ENCODE data around the gene IFNAR1. TPM values are rescaled to one million over a fixed set of nuclear protein-coding genes. Genes with fewer than 3 reads are reported as not detected.
"Not testable (repeated sequence)": the region's sequence is repeated elsewhere in the genome, so short reads cannot be mapped to it uniquely, and the experiment has no call there.

IFNAR1 gene
- polyA plus RNA-seq, 3 donors: 37.1 to 40.0 (median 39.2) TPM

DNA sequence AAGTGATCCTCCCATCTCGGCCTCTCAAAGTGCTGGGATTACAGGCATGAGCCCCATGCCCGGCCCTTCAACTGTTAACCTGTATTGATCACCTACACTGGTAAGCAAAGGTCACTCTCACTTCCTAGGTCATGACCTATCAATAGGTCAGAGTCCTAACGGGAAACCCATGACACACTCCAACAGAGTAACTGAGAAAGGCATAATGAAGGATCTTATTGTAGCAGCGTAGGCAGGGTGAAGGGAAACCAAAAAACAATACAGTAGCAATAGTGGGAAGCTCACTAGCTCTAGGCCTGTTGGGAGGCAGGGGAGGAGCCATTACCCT lies 19.5 kb upstream of the IFNAR1 start:
- no peak for DNase-seq (ENCODE audit: low read depth in 3 of 3, low spot score in 2 of 3)

DNA sequence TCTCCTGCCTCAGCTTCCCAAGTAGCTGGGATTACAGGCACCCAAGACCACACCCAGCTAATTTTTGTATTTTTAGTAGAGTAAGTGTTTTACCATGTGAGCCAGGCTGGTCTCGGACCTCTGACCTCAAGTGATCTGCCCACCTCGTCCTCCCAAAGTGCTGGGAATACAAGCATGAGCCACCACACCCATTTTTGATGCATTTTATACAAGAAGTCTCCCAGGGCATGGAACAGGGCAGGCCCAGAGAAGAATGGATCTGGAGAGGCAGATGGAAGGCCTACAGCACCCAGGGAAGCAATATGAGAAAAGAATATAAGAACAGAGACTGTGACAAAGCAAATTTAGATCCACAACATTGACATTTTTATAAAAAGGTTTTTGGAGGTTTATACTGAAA lies 18.8 kb upstream of the IFNAR1 start:
- DNase-seq (ENCODE audit: low read depth in 3 of 3, low spot score in 2 of 3): no peak

DNA sequence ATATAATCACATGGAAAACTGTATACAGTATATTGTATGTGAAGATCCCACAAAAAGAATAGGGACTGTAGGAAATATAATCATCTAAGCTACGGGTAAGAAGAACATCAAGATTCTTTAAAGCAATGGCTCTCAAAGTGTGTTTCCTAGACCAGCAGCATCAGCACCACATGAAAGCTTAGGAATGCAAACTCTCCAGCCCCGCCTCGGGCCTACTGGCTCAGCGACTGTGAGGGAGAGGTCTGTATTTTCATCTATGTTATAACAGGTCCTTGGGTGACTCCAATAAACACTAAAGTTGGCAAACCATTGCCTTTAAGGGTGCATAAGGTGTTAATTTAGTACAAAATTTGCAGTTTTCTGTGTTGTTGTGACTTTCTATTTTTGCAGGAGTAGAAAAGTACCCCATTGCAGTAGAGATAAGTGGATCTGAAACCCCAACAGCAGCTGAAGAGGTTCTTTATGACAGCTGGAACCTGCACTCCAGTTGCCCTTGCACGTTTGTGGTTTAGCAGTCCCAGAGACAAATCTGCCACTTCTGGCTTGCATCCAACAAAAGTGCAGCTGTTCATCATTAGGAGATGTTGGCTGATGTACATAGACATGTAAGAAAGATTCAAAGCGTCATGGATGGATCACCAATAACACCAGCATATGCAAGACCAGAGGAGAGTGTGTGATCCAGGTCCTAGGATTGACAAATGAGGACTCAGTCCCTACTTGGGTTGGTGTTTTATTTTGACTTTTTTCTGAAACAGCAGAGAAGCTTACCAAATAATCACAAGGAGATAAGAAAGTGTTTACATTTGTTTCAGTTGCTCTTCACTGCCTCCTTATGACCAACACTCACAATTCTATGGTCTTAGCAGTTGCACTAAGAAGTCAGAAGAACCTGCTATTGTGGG lies 15.9 kb upstream of the IFNAR1 start:
- DNase-seq (ENCODE audit: low read depth in 3 of 3, low spot score in 2 of 3): no peak

DNA sequence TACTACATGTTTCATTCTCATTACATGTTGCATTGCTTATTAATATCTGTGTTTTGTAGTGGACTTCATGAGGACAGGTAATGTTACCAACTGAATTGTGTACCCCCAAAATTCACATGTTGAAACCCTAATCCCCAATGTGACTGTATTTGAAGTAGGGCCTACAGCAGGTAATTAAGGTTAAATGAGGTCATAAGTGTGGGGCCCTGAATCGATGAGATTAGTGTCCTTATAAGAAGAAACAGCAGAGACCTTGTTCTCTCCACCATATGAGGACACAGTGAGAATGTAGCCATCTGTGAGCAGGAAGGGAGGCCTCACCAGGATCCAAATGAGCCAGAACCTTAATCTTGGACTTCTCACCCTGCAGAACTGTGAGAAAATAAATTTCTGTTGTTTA lies 15.0 kb upstream of the IFNAR1 start:
- no peak for DNase-seq (ENCODE audit: low read depth in 3 of 3, low spot score in 2 of 3)

DNA sequence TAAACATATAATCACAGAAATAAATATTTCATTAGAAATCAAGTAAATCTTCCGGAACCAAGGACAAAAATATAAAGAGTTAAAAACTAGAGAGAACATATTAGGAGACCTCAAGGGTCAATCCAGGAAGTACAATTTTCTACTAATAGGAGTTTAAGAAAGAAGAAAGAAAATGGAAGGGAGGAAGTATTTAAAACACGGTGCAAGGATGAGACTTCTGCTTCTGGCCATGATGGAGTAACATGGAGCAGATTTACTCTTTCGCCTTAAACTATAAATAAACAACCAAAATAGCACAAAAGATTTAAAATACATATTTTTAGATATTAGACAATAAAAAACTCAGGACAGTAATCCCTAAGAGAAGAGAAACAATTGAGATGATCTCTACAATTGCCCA lies 12.6 kb upstream of the IFNAR1 start:
- no peak for DNase-seq (ENCODE audit: low read depth in 3 of 3, low spot score in 2 of 3)

DNA sequence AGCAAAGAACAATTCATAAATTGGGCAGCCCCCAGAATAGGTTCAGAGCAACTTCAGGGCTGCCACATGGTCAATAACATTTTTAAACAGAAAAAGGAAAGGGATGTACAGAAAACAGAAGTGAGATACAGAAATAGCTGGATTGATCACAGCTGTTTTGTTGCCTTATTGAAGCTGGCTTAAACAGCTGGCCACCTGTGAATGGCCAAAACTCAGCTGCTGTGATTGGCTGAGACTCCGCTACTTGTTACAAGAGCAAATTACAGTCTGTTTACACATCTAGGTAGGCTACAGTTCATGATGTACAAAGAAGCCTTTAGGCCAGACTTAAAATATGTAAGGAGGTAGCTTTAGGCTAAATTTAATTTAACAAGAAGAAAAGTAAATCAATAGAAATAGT lies 11.6 kb upstream of the IFNAR1 start:
- no peak for DNase-seq (ENCODE audit: low read depth in 3 of 3, low spot score in 2 of 3)

DNA sequence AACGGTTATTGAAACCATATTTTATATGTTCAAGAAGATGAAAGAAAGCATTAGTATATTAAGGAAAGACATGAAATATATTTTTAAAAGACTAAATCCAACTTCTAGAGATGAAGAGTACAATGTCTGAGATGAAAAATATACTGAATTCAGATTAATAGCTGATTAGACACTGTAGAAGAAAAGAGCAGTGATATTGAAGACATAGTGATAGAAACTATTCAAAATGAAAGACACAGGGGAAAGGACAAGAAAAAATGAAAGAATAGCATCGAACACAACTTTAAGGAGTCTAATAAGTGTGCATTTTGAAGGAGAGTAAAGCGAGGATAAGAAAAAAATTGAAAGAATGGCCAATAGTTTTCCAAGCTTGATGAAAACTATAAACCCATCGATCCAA lies 11.2 kb upstream of the IFNAR1 start:
- DNase-seq (ENCODE audit: low read depth in 3 of 3, low spot score in 2 of 3): no peak

DNA sequence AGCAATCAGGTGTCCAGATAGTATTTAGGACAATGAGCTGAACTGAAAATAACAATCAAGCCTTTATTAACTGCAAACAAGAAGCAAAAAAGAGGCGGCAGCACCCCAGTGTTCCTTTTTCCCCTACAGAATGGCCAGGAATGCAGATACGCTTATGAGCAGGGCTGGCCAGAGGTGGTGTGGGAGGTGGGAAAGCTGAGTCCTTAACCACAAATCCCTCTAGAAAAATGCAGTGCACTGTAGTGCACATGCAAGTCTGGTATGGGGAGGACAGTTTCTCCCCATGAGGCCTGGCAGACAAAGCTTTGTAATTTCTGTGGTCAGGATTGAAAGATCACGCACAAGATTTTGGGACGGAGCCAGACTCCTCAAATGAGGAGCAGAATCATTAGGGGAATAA lies 10.7 kb upstream of the IFNAR1 start:
- DNase-seq (ENCODE audit: low read depth in 3 of 3, low spot score in 2 of 3): no peak

DNA sequence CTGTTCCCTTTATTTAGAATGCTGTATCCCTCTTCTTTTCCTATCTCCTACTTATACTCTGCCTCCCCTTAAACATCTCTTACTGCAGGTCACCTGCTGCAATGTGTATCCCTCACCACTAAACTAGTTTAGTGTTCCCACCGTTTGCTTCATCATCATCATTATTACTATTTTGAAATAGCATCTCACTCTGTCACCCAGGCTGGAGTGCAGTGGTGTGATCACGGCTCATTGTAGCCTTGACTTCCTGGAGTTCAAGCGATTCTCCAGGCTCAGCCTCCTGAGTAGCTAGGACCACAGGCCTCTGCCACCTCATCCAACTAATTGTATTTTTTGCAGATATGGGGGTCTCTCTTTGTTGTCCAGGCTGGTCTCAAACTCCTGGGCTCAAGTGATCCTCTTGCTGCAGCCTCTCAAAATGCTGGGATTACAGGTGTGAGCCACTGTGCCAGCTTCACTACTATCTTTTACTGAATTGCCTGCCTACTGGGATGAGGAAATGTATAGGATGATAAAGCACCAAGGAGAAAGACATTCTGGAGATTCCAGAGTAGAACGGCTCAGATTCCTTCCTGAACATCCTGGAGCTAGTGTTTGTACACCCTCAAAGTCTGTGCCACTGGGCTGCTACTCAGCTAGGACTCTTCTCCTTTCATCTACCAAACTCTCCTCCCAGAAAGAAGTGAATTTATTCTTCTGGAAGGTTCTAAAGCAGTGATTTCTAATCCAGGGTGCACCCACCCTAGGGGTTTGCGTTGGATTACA lies 8.6 kb upstream of the IFNAR1 start:
- DNase-seq (ENCODE audit: low read depth in 3 of 3, low spot score in 2 of 3): no peak

DNA sequence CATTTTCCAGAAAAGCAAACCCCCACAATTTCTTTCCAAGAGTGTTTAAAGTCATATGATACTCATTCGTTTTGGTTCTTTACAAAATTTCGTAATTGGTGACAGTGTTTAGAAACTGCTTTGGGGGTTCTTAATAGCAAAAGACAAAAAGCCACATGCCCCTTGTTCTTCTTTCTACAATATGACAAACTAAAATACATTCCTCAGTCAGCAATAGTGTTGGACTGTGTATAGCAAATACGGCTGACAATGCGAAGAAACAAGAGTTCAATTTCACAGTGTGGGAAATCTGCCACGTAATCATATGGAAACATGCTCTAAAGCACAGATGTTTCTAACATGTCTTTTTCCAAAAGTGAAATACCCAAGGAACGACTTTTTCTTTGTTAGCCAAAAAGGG lies 7.6 kb upstream of the IFNAR1 start:
- DNase-seq (ENCODE audit: low read depth in 3 of 3, low spot score in 2 of 3): no peak

DNA sequence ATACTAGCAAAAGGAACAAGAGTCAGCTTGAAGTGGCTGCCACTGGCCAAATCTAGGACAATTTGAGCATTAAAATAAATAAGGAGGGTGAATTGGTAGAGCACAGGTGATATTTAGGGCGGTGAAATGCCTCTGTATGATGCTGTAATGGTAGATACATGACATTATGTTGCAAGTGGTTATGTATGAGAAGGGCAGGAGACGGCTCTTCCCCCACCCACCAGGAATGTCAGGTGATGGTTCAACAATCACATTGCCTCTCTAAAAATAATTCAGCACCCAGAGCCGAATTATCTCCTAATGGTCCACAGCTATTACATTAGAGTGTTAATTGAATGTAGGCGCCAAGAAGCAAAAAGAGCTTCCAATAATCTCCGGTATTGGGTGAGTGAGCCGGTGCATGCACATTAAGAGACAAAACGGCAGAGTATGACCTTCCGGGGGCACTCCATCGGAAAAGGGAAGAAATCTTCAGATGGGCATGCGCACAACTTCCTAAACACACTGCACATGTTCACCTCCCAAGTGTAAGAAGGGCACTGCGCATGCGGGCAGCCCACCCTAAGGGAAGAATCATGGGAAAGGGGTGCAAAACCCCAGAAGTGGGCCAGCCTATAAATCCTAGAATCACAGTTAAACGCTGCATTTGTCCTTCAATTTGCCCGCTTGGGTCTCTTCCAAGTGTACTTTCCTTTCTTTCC lies 6.8 kb upstream of the IFNAR1 start:
- DNase-seq (ENCODE audit: low read depth in 3 of 3, low spot score in 2 of 3): no peak

DNA sequence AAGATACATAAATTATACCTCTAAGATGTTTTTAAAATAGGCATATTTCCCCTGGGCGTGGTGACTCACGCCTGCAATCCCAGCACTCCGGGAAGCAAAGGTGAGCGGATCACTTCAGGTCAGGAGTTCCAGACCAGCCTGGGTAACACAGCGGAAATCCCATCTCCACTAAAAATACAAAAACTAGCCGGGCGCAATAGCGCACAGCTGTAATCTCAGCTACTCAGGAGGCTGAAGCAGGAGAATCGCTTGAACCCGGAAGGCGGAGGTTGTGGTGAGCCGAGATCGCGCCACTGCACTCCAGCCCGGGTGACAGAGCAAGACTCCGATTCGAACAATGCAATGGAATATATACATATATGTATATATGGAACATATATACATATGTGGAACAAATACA lies 3.8 kb upstream of the IFNAR1 start:
- not testable (repeated sequence) for DNase-seq (ENCODE audit: low read depth in 3 of 3, low spot score in 2 of 3)

DNA sequence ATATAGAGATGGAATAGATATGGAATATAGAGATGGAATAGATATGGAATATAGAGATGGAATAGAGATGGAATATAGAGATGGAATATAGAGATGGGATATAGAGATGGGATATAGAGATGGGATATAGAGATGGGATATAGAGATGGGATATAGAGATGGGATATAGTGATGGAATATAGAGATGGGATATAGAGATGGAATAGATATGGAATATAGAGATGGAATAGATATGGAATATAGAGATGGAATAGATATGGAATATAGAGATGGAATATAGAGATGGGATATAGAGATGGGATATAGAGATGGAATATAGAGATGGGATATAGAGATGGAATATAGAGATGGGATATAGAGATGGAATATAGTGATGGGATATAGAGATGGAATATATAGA lies 1.2 kb upstream of the IFNAR1 start:
- DNase-seq (ENCODE audit: low read depth in 3 of 3, low spot score in 2 of 3): not testable (repeated sequence)

DNA sequence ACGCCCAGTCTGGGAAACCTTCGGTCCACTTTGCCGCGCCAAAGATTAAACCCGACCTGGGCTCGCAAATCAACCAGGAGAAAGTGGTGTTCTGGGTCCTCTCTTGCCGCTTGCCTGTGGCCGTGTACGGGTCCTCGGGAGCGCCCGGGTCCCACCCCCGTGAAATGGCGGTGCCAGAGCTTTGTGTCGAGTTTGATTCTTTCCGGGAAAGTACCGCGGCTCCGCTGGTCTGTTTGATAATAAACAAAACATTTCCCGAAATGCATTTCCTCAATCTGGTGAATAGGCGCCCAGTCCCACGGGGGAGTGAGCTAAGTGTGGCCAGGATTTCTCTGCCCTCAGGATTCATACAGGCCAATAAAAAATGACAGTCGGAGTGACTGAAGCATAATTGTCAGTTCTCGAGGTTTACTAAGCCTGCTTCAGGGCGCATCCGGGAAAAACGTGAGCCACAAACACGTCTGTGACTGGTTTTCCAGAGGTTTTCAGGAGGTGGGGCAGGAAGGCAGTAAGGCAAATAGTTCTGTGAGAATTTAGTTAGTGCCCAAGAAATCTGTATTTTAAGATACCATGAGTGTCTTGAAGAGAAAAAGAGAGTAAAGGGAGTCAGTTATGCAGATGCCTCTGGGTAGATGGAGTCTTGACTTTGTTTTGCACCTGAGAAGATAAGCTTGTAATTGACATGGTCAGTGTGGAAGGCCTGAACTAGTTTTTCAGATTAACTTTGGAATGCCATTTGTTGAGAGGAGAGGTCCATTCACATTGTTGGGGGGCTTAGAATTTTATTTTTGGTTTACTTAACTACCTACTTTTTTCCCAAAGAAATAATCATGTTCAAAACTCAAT lies 675 bp downstream of the IFNAR1 start:
- DNase-seq (ENCODE audit: low read depth in 3 of 3, low spot score in 2 of 3): peak in 2 of 3 donors; percentile 61 to 62

DNA sequence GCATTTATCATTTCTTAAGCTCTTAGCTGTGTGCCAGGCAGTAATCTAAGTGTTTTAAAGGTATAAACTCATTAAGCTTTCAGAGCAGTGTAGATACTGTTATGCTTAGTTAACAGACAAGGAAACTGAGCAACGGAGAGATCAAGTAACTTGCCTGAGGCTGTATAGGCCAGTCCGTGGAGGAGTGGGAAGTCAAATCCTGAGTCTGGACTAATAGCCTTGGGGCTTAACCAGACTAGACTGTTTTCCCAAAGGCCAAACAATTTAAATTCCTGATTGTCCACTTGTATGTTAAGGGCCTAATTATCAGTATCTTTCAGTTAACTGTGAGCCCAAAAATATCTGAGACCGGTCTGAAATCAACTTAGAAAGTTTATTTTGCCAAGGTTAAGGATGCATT lies 2.6 kb downstream of the IFNAR1 start:
- no peak for DNase-seq (ENCODE audit: low read depth in 3 of 3, low spot score in 2 of 3)

DNA sequence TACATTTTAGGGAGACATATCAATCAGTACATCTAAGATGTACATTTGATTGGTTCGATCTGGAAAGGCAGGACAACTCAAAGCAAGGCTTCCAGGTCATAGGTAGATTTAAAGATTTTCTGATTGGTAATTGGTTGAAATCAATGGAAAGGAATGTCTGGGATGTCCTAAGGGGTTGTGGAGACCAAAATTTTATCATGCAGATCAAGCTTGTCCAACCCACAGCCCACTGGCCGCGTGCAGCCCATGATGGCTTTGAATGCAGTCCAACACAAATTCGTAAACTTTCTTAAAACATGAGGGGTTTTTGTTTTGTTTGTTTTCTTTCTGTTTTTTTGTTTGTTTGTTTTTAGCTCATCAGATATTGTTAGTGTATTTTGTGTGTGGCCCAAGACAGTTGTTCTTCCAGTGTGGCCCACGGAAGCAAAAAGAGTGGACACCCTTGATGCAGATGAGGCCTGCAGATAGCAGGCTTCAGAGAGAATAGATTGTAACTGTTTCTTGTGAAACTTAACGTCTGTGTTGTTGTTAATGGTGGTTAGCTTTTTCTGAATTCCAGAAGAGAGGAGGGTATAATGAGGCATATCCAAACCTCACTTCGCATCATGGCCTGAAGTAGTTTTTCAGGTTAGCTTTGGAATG lies 3.1 kb downstream of the IFNAR1 start:
- no peak for DNase-seq (ENCODE audit: low read depth in 3 of 3, low spot score in 2 of 3)

DNA sequence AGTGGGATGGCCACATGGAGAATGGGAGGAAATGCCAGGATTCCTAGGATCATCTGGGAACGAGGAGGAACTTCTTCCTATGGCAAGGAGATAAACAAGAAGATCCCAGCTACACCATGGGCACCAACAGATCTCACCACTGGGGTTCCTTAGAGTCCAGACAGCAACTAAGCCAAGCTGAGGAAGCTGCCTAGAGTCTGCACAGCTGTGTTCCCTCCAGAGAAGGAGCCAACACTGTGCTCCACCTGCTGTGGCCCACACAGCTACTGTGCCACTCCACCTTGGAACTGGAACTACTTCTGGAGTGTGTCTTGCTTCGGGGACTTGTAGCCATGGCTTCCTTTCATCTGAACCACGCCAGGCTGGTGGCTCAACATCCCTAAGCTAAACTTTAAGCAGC lies 6.0 kb downstream of the IFNAR1 start:
- no peak for DNase-seq (ENCODE audit: low read depth in 3 of 3, low spot score in 2 of 3)

DNA sequence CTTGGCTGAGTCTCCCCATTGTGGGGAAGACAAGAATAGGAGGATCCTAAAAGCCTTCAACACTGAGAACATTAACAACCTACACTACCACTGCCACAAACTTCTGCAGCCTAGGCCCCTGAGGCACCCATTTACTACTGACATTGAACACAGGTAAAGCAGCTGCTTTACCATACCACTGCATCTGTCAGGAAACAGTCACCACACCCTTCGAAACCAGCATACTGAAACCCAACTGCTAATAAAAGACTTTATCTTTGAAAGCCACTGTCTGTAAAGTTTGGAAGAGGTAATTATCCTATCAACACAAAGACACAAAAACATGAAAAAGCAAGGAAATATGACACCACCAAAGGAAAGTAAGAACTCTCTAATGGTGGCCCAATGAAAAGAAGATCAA lies 7.4 kb downstream of the IFNAR1 start:
- no peak for DNase-seq (ENCODE audit: low read depth in 3 of 3, low spot score in 2 of 3)

DNA sequence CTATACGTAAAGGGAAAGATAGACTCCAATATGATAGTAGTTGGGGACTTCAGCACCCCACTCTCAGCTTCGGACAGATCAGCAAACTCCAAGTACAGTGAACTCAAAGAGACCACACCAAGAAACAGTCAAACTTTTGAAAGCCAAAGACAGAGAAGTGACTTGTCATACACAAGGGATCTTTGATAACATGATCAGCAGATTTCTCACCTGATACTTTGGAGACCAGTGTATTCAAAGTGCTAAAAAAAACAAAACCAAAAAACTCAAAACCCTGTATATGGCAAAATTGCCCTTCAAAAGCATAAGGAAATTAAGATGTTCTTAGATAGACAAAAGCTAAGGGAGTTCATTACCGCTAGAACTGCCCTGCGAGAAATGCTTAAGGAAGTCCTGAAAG lies 9.4 kb downstream of the IFNAR1 start:
- DNase-seq (ENCODE audit: low read depth in 3 of 3, low spot score in 2 of 3): no peak

DNA sequence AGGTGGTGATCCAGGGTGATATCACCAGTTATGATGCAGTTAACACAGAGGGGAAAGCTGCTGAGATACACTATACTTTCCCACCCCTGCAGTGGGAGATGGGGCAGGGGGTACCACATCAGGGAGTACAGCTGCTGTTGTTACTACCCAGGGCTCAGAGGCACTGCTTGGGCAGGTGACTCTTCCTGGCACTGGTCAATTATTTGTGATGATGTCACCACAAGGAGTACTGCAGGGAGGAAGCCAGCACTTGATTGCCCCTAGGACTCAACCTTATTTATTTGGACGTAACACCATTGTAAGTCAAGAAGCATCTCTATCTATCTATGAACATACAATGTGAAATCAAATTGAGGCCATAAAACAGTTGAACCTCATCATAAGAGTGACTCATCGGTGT lies 10.1 kb downstream of the IFNAR1 start:
- DNase-seq (ENCODE audit: low read depth in 3 of 3, low spot score in 2 of 3): no peak

Measured in right renal cortex interstitium (tissue), 3 donors.